GOT3 (cell line): ENCODE data around the gene CAVIN1.
"Not testable (repeated sequence)": the region's sequence is repeated elsewhere in the genome, so short reads cannot be mapped to it uniquely, and the experiment has no call there.

Source experiments
- DNase-seq: peaks from one replicate; lab custom pipeline; 2025; ENCODE audit warnings: mixed read lengths; lab: John Stamatoyannopoulos, UW

The CAVIN1 gene, protein sequence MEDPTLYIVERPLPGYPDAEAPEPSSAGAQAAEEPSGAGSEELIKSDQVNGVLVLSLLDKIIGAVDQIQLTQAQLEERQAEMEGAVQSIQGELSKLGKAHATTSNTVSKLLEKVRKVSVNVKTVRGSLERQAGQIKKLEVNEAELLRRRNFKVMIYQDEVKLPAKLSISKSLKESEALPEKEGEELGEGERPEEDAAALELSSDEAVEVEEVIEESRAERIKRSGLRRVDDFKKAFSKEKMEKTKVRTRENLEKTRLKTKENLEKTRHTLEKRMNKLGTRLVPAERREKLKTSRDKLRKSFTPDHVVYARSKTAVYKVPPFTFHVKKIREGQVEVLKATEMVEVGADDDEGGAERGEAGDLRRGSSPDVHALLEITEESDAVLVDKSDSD

DNA sequence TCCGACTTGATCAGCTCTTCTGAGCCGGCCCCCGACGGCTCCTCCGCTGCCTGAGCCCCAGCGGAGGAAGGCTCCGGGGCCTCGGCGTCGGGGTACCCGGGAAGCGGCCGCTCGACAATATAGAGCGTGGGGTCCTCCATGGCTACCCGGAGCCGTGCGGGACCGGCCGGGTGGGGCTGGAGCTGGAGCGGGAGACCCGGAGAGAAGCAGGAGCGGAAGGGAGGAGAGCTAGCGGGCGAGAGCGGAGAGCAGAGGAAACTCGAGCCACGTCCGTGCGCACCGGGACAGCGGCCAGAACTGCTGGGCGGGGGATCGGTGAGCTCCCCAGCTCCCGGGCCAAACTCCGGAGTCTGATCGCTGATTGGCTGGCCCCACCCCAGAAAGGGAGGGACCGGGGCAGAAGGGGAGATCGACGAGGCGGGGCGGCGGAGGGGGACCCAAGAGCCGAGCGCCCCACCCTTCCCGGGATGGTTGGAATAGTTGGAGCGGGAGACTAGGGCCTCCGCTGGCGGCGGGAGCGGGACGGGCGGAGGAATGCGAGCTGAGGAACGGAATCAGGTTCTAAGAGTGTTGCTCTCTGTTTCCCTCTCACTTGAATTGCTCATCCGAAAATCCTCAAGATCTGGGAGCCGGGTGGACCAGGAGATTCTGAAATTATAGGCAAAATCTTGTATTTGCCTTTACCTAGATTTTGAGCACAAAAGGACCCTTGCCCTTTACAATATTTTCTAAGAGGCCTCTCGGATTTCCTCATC lies at the start of gene CAVIN1:
Gene CAVIN1, minus strand, starts transcription at position 299 of the 755 bp plus-strand sequence. Its CDS starts 159 bp downstream, at position 140.
- peak; percentile 94 for DNase-seq

DNA sequence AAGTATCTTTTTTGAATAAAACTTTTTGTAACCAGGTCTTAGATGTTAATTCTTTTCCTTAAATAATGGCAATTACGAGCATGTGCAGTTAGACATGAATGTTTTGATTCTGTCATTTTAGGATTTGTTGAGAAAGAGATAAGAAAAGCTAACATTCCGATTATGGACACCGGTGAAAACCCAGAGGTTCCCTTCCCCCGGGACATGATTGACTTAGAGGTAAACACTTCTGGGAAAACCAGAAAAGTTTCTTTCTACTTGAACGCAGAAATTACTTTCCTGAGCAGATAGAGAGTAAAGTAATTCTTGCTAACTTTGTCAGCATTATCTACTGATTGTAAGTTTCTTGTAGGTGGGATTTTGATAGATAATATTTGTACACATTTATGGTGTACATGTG lies 44.8 kb upstream of the CAVIN1 start:
- DNase-seq, result no peak

- DNase-seq, result no peak
Measured at GRCh38 chr17:42463976-42464400, 40.9 kb upstream of the CAVIN1 start.

DNA sequence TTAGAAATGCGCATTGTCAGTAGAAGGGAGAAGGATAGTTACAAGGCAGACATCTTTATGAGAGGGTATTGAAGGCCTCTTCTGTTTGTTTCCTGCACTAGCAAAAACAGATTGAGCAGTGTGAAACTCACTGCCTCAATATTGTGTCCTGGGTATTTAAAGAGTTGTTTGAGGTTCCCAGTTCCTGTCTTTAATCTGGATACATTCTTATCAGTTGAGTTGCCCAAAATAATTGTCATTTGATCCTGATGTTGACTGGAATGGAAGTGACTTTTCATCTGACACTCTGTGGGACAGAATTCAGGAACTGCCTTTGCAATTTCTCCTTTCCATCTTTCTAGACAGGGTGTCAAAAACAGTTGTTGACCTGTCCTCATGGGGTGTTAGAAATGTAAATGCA lies 37.3 kb upstream of the CAVIN1 start:
- no peak for DNase-seq

DNA sequence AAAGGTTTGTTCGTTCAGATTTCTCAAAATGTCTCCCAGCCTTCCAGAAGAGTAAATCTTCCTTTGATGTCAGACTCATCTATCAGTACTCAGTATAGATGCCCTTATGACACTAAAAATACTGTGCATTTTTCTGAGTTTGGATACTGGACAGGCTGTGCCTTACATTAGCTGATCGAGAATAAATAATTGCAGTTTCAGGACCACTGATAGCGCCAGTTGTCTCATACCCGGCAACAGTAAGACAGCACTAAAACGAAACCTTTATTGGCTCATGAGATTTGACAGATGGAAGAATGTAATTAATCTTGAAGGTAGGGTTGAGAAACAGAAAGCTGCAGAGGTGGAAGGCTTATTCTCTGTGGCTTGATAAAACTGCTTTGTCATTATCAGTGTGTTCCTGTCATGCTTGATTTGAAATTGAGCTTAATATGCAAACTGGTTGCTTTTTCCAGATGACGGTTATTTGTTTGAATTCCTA lies 36.8 kb upstream of the CAVIN1 start:
- DNase-seq, result no peak

GRCh38 chr17:42459256-42459800 lies 36.3 kb upstream of the CAVIN1 start:
- no peak for DNase-seq

GRCh38 chr17:42458497-42459255 lies 35.6 kb upstream of the CAVIN1 start, which contains the start of gene ATP6V0A1:
Gene ATP6V0A1 (plus strand): TSS chr17:42458878. CDS start chr17:42460895, 2,017 bp downstream.
- peak; percentile 47 for DNase-seq

DNA sequence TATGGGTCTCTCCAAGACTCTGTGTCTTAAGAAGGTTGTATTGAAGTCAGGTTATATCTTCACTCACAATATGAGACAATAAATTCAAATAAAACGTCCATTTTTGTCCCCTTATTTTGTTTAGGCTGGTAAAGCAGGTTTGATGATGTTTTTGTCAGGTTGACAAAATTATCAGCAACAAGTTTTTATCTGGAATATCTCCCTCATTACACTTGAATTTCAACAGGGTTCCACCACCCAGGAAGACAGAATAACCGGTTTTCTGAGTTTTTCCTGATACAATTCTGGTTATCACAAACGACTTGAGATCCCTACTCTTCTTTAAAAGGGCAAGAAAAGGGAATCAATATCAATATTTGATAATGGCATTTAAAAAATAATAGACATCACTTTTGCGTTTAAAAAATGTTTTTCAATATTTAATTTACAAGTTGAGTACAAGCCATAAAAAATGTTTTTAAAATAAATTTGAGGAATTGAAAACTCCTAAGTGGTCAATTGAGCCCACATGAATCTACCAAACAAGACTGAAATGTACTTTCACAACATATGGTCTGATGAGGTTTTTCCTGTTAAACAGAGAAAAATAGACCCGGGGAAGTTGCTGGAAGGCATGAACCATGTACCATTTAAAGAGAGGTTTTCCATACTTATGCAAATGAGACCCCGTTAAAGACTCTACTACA lies 34.2 kb upstream of the CAVIN1 start:
- no peak for DNase-seq

GRCh38 chr17:42456223-42457106 lies 33.4 kb upstream of the CAVIN1 start:
- no peak for DNase-seq

- not testable (repeated sequence) for DNase-seq
Measured at GRCh38 chr17:42454987-42455386, 31.9 kb upstream of the CAVIN1 start.

- DNase-seq, result no peak
Measured at GRCh38 chr17:42453439-42453838, 30.4 kb upstream of the CAVIN1 start.

- DNase-seq, result not testable (repeated sequence)
Measured at GRCh38 chr17:42451270-42451669, 28.2 kb upstream of the CAVIN1 start.

- not testable (repeated sequence) for DNase-seq
Measured at GRCh38 chr17:42449838-42450237, 26.8 kb upstream of the CAVIN1 start.

DNA sequence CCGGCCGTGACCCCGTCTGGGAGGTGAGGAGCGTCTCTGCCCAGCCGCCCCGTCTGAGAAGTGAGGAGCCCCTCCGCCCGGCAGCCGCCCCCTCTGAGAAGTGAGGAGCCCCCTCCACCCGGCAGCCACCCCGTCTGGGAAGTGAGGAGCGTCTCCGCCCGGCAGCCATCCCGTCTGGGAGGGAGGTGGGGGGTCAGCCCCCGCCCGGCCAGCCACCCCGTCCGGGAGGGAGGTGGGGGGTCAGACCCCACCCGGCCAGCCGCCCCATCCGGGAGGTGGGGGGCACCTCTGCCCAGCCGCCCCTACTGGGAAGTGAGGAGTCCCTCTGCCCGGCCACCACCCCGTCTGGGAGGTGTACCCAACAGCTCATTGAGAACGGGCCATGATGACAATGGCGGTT lies 26.1 kb upstream of the CAVIN1 start:
- not testable (repeated sequence) for DNase-seq

DNA sequence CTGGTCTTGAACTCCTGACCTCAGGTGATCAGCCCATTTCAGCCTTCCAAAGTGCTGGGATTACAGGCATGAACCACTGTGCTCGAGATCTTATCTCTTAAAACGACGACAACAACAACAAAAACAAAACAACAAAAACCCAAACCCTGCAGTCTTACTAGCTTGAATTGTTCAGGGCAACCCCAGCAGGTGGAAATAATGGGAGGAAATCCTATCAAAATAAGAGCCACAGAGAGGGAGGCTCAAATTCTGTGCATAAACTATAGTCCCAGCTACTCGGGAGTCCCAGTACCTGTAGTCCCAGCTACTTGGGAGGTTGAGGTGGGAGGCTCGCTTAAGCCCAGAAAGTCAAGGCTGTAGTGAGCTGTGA lies 19.1 kb upstream of the CAVIN1 start:
- DNase-seq, result no peak

DNA sequence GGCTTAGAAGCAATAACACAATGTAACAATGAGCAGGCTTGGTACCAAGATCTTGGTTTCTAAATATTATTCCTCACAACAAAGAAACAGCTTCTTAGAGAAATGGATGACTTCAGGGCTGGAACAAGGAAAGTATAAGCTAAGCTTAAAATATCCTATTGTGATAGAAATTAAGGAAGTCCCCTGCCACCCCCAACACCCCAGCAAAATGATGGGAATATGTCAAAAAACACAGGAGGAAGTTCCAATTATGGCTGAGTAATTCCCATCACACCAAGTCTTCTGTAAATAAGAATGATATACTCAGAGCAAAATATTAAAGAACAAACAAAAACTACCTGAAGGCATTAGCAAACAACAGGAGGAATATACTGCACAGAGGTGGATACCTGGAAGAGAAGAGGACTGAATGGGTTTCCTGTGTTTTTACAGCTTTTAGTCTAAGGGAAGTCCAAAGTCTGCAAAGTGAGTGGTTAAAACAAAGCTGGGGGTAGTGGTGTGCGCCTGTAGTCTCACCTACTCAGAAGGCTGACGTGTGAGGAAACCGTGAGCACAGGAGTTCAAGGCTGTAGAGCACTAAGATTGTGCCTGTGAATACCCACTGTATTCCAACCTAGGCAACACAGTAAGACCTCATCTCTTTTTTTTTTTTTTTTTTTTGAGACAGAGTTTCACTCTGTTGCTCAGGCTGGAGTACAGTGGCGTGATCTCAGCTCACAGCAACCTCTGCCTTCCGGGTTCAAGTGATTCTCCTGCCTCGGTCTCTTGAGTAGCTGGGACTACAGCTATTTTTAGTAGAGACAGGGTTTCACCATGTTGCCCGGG lies 18.5 kb upstream of the CAVIN1 start:
- no peak for DNase-seq

GRCh38 chr17:42438600-42439567 lies 15.8 kb upstream of the CAVIN1 start:
- DNase-seq, result no peak

GRCh38 chr17:42436391-42436790 lies 13.3 kb upstream of the CAVIN1 start:
- peak; percentile 46 for DNase-seq
